Mesothelial cell of epicardium (in vitro differentiated cells): ENCODE measurements around the gene KRTDAP. TPM values are rescaled to one million over a fixed set of nuclear protein-coding genes. Genes with fewer than 3 reads are reported as not detected.
A peak's percentile ranks its signal among the peaks of the same experiment; 100 is the strongest.
"Not testable (repeated sequence)": the region's sequence is repeated elsewhere in the genome, so short reads cannot be mapped to it uniquely, and the experiment has no call there.

ENCODE experiments used
- DNase-seq, 2 experiments: peaks; one replicate each; pipeline ENCODE4 v3.0.0; 2021; ENCODE audit warnings: low spot score in 2 of 2; ENCODE audit not compliant: unreplicated experiment in 2 of 2
- H3K27ac Mint-ChIP-seq: 2 replicates; pipeline ENCODE4 v1.8.0; 2021; ENCODE audit warnings: mixed read lengths
- H3K27me3 Mint-ChIP-seq: 2 replicates; pipeline ENCODE4 v1.8.0; 2021; ENCODE audit warnings: low read depth, mixed read lengths
- H3K36me3 Mint-ChIP-seq: 2 replicates; pipeline ENCODE4 v1.8.0; 2021; ENCODE audit warnings: mixed read lengths
- H3K4me1 Mint-ChIP-seq: 2 replicates; pipeline ENCODE4 v1.8.0; 2021; ENCODE audit warnings: mixed read lengths
- H3K4me3 Mint-ChIP-seq: 2 replicates; pipeline ENCODE4 v1.8.0; 2021; ENCODE audit warnings: mild to moderate bottlenecking, moderate library complexity, mixed read lengths
- H3K9me3 Mint-ChIP-seq: 2 replicates; pipeline ENCODE4 v1.8.0; 2021; ENCODE audit warnings: mixed read lengths
- CTCF ChIP-seq: fragments of 200-600 bp; sonication (generic); IDR thresholded peaks from one replicate; pipeline ENCODE4 v1.5.0; 2021; ENCODE audit warnings: antibody characterized with exemption; ENCODE audit not compliant: unreplicated experiment
- total RNA-seq: library from RNA; stranded (reverse); gene quantifications from 3 replicates; pipeline ENCODE4 v1.2.1, GENCODE V29; 2021

Gene KRTDAP
- total RNA-seq, 1 donor from 2014 or later, result 2.5 TPM

DNA sequence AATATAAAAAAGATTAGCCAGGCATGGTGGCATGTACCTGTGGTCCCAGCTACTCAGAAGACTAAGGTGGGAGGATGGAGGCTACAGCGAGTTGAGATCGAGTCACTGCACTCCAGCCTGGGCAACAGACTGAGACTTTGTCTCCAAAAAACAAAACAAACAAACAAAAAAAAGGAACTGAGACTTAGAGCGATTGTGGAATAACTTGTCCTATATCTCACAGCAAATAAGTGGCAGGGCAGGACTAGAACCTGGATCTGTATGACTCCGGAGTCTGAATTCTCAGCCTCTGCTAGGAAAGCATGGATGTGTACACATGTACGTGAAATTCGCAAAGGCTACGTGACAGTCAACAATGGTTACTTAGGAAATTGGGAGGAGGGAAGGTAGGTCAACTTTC, 20.1 kb downstream of the KRTDAP start:
- Mint-ChIP-seq H3K4me3 (no peak overlapping the region), H3K27me3 (no peaks in the 10 kb centered on the region), H3K4me1 (no peaks in the 10 kb centered on the region), H3K36me3 (no peaks in the 10 kb centered on the region), H3K9me3 (no peaks in the 10 kb centered on the region), H3K27ac (no peak overlapping the region)
- no peak for DNase-seq
- TF ChIP-seq CTCF, result no peak

GRCh38 chr19:35468637-35469036, 21.6 kb downstream of the KRTDAP start:
- DNase-seq, result peak in 1 of 2 experiments; percentile 45
- H3K27ac Mint-ChIP-seq, result no peak overlapping the region
- peak; percentile 33 for TF ChIP-seq CTCF
- no peaks in the 10 kb centered on the region for H3K36me3 Mint-ChIP-seq
- H3K27me3 Mint-ChIP-seq, result peaks cover 4% of the 10 kb centered on the region
- no peaks in the 10 kb centered on the region for H3K4me1 Mint-ChIP-seq
- H3K4me3 Mint-ChIP-seq, result no peak overlapping the region
- no peaks in the 10 kb centered on the region for H3K9me3 Mint-ChIP-seq

DNA sequence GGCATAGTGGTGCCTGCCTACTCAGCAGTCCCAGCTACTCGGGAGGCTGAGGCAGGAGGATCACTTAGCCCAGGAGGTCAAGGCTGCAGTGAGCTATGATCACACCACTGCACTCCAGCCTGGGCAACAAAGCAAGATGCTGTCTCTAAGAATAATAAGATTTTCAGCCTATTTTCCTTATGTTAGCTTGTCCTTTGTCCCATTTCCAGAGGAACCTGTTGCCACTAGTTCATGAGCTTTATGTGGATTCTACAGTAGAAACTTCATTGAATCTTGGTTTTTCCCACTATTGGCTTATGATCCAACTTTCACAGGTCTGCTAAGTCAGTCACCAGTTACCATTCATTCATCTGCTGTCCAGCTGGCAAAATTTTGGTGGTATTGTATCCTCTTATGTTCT, 24.0 kb downstream of the KRTDAP start:
- no peak for TF ChIP-seq CTCF
- no peak for DNase-seq
- Mint-ChIP-seq H3K27me3 (peaks cover 4% of the 10 kb centered on the region), H3K27ac (no peak overlapping the region), H3K4me1 (peaks cover 8% of the 10 kb centered on the region), H3K4me3 (no peak overlapping the region), H3K36me3 (no peaks in the 10 kb centered on the region), H3K9me3 (no peaks in the 10 kb centered on the region)

- H3K9me3 Mint-ChIP-seq, H3K27me3 Mint-ChIP-seq, H3K36me3 Mint-ChIP-seq, DNase-seq, H3K27ac Mint-ChIP-seq, H3K4me3 Mint-ChIP-seq: not testable (repeated sequence)
- peaks cover 12% of the 10 kb centered on the region for H3K4me1 Mint-ChIP-seq
These were observed 27.3 kb downstream of the KRTDAP start for GRCh38 chr19:35462956-35463355.

GRCh38 chr19:35462476-35462953, 27.7 kb downstream of the KRTDAP start:
- no peak for TF ChIP-seq CTCF
- DNase-seq, result no peak
- Mint-ChIP-seq H3K27ac (peak overlapping the region; percentile 6), H3K4me1 (peaks cover 12% of the 10 kb centered on the region), H3K36me3 (no peaks in the 10 kb centered on the region), H3K27me3 (peaks cover 4% of the 10 kb centered on the region), H3K4me3 (no peak overlapping the region), H3K9me3 (no peaks in the 10 kb centered on the region)

DNA sequence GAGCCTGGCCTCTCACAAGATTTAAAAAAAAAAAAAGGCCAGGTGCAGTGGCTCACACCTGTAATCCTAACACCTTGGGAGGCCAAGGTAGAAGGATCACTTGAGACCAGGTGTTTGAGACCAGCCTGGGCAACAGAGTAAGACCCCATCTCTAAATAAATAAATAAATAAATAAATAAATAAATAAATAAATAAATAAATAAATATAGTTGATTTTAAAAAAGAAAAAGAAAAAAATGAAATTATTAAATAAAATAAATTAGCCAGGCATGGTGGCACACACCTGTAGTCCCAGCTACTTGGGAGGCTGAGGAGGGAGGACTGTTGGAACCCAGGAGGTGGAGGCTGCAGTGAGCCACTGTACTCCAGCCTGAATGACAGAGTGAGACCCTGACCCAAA, 28.5 kb downstream of the KRTDAP start:
- H3K27me3 Mint-ChIP-seq, H3K4me3 Mint-ChIP-seq, H3K27ac Mint-ChIP-seq, H3K9me3 Mint-ChIP-seq, H3K36me3 Mint-ChIP-seq, DNase-seq: not testable (repeated sequence)
- H3K4me1 Mint-ChIP-seq, result peaks cover 12% of the 10 kb centered on the region

GRCh38 chr19:35461060-35461459, 29.2 kb downstream of the KRTDAP start:
- Mint-ChIP-seq H3K36me3 (no peaks in the 10 kb centered on the region), H3K9me3 (no peaks in the 10 kb centered on the region), H3K4me3 (no peak overlapping the region), H3K27me3 (peaks cover 4% of the 10 kb centered on the region), H3K4me1 (peaks cover 12% of the 10 kb centered on the region), H3K27ac (no peak overlapping the region)
- DNase-seq, result no peak
- TF ChIP-seq CTCF, result no peak
